CD1c-positive myeloid dendritic cell (primary cell): ENCODE measurements around the gene VAMP1.

Experiments
- DNase-seq: peaks from one replicate; pipeline ENCODE4 v3.0.0-alpha.2; 2016; ENCODE audit errors: extremely low spot score

VAMP1 gene

GRCh38 chr12:6425590-6426531, 44.6 kb downstream of the VAMP1 start:
- DNase-seq = peak; percentile 70

- DNase-seq = no peak
Observed at GRCh38 chr12:6424866-6425265, 45.6 kb downstream of the VAMP1 start.

- no peak for DNase-seq
Observed at GRCh38 chr12:6424008-6424347, 46.5 kb downstream of the VAMP1 start.

- DNase-seq = peak; percentile 95
Observed at GRCh38 chr12:6423267-6424007, 47.0 kb downstream of the VAMP1 start.

GRCh38 chr12:6420364-6420763, 50.1 kb downstream of the VAMP1 start:
- DNase-seq = no peak

GRCh38 chr12:6418796-6419195, 51.7 kb downstream of the VAMP1 start:
- DNase-seq = no peak

GRCh38 chr12:6416596-6416995, 53.9 kb downstream of the VAMP1 start:
- peak; percentile 73 for DNase-seq
